D341Med (cell line): ENCODE measurements around the gene ZBTB46.

Experiments
- DNase-seq: peaks from one replicate; pipeline ENCODE4 v3.0.0; 2012; ENCODE audit warnings: low spot score

ZBTB46 gene

DNA sequence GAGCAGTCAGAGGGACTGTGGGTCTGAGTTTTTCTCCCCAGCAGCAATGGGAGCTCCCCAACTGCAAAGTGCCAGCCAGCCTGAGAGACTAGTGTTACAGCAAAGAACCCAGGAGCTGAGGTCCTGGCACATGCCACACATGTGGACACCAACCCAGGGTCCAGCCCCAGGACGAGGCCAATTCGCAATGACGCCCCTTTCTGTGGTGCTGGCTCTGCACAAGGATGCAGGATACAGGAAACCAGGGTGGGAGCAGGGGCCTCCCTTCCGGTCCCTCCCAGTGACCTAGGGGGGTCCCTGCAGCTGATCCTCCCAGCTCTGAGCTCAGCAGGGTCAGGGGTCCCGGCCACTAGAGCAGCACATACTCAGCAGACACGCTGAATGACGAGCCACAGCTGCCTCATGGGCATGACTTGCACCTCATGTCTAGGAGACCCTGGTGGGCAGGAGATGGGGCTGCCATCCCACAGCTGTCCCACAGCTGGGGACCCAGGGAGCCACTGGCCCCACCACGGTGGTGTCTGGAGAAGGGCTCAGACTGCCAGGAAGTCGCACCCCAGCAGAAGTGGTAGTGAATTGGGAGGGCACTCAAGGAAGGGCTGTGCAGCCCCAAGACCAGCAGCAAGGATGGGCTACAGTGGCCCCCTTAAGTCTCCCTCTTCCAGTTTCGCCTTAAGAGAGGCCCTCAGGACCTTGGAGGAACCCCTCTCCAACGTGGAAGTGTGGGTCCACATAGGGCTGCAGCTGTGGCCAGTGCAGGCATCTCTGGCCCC lies 126.9 kb downstream of the ZBTB46 start:
- DNase-seq, result no peak

- peak; percentile 23 for DNase-seq
These were observed 127.5 kb downstream of the ZBTB46 start for GRCh38 chr20:63703471-63703975.

DNA sequence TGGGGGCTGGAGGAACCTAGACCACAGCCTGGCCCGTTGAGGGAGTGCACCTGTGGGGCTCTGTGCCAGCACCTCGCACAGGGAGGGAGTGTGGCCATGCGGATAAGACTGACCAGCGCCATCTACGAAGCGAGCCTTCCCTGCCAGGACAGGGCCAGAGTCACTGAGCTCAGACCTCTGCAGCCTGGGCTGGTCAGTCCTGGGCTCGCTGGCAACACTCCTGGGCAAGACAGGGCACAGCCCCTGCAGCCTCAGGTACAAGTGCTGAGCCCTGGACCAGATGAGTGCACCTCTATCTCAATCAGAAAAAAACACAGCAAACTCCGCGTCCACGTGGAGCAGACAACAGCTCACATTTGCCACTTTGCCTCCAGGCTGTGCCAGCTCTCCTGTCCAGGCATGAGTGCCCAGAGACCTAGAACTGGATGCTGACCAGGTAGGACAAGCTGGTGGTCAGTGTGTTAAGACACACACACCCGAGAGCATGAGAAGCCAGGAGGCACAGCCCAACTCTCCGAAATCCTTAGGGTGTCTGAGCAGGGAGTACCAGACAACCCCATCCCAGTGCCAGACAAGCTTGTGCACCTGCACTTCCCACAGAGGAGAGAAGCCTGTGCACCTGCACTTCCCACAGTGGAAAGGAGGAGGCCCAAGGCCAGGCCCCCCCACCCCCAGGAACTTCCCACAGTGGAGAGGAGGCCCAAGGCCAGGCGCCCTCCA lies 128.2 kb downstream of the ZBTB46 start:
- peak; percentile 17 for DNase-seq

GRCh38 chr20:63702036-63702665 lies 128.9 kb downstream of the ZBTB46 start:
- peak; percentile 21 for DNase-seq

DNA sequence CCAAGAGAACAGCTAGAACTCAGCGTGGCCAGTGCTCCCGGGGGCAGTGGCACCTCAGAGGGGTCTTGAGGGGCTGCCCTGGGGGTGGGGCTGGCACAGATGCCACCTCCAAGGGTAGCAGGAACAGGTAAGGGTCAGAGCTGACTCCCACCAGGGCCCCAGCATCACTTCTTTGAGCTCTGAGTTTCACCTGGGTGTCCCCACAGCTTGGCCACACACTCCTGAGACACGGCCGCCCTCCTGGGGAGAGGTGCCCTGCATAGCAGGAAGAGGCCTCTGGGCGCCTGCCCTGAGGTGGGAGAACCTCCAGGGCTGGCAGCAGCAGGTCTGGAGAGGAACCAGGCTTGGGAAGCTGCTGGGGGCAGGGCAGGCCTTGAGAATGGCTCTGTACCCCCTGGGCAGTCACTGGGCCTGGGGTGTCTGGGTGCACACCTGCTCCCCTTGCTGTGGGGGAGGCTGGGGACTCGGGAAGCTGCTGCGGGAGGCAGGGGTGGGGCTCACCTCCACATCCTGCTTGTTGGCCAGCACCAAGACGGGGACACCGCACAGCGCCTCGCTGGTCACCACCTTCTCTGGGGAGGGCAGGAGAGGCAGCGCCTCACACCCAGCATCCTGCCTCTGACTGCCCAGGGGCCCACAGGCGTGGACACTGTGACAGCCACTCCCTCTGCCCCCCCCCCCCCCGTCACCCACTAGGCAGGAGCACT lies 129.6 kb downstream of the ZBTB46 start:
- DNase-seq, result peak; percentile 35

DNA sequence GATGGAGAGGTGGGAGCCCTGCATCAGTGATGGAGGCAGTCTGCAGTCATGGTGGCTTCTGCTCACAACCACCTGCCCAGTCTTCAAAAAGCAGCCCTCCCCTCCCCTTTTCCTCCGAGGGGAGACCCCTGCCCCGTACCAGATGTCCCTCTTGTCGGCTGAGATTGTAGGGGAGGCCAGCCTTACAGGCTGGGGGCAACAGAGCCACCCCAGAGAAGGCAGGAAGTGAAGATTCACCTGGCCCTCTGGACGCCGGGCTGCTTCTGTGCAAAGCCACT lies 130.1 kb downstream of the ZBTB46 start:
- peak; percentile 25 for DNase-seq

DNA sequence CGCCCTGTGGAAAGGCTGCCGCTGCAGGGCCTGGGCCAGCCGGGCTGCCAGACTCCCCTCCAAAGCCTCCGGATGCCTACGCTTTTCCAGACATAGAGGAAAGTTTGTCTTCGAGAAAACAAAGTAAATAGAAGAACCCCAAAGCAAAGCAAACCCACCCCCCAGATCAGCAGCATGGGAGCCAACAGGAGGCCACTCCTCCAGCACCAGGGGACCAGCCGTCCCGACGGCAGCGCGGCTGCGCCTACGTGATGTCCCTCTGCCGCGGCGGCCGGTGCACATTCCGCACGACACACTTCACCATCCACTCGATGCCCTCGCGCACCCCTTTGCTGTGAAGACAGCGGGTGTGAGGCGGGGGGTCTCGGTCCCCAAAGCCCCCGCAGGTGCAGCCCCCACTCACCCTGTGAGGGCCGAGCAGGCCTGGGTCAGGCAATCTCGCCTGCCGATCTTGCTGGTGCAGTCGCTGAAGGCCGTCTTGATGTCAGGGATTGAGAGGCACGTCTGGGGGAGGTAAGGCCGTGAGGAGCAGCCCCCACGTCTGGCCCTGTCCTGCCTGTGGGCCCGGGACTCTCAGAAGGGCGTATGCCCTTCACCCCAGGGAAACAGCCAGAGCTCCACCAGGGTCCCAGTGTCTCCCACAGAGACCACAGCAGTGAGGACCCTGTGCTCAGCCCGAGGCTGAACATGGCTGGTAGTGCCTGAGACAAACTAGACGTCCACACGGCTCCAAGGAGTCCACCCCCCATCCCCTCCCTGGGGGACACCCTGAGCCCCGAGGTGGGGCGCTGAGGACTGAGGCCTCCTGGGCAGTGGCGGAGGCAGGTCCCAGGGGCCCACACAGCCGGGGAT lies 130.6 kb downstream of the ZBTB46 start:
- DNase-seq, result peak; percentile 42

DNA sequence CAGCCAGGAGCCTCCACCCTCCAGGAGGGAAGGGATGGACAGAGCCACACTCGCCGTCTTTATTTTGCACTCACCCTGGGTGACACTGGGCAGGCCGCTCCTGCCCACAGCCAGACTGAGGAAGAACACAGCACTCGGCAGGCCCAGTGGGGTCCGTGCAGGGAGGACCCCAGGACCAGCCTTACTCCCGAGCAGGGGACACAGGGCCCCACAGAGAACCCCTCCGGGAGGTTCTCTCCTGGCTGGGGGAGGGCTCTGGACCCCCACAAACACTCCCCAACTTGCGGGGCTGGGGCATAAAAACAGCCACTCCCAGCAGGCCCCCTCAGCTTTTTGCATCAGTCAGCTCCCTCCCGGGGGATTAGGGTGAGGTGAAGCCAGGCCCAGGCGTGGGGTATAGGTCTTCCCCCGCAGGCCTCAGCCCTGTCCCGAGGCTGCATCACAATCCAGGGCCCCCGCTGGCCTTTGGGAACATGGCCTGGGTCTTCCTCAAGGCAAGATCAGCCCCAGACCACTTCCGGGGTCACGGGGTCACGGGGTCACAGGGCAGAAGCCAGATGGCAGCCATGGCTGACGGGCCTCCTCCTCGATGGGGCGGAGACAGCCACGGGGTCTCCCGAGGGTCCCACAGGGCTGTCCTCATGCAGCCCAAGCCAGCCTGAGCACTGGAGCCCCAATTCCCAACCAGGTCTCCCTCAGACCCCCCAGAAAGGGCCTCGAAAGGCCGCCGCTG lies 131.4 kb downstream of the ZBTB46 start:
- DNase-seq, result peak; percentile 45

- DNase-seq, result peak; percentile 54
These were observed 132.2 kb downstream of the ZBTB46 start for GRCh38 chr20:63698739-63699465.

- peak; percentile 49 for DNase-seq
These were observed 133.1 kb downstream of the ZBTB46 start for GRCh38 chr20:63697868-63698545.

DNA sequence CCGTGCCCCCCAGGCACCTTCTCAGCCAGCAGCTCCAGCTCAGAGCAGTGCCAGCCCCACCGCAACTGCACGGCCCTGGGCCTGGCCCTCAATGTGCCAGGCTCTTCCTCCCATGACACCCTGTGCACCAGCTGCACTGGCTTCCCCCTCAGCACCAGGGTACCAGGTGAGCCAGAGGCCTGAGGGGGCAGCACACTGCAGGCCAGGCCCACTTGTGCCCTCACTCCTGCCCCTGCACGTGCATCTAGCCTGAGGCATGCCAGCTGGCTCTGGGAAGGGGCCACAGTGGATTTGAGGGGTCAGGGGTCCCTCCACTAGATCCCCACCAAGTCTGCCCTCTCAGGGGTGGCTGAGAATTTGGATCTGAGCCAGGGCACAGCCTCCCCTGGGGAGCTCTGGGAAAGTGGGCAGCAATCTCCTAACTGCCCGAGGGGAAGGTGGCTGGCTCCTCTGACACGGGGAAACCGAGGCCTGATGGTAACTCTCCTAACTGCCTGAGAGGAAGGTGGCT lies 133.7 kb downstream of the ZBTB46 start:
- DNase-seq, result peak; percentile 51

DNA sequence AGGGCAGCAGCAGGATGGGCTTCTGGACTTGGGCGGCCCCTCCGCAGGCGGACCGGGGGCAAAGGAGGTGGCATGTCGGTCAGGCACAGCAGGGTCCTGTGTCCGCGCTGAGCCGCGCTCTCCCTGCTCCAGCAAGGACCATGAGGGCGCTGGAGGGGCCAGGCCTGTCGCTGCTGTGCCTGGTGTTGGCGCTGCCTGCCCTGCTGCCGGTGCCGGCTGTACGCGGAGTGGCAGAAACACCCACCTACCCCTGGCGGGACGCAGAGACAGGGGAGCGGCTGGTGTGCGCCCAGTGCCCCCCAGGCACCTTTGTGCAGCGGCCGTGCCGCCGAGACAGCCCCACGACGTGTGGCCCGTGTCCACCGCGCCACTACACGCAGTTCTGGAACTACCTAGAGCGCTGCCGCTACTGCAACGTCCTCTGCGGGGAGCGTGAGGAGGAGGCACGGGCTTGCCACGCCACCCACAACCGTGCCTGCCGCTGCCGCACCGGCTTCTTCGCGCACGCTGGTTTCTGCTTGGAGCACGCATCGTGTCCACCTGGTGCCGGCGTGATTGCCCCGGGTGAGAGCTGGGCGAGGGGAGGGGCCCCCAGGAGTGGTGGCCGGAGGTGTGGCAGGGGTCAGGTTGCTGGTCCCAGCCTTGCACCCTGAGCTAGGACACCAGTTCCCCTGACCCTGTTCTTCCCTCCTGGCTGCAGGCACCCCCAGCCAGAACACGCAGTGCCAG lies 134.3 kb downstream of the ZBTB46 start, which contains the start of gene TNFRSF6B:
TSS of gene TNFRSF6B (plus strand) at position 25 of the 729 bp plus-strand sequence. CDS start at position 141, 116 bp downstream.
- peak; percentile 58 for DNase-seq

- no peak for DNase-seq
These were observed 134.8 kb downstream of the ZBTB46 start for GRCh38 chr20:63696306-63696627.

- peak; percentile 50 for DNase-seq
These were observed 135.4 kb downstream of the ZBTB46 start for GRCh38 chr20:63695424-63696305.

DNA sequence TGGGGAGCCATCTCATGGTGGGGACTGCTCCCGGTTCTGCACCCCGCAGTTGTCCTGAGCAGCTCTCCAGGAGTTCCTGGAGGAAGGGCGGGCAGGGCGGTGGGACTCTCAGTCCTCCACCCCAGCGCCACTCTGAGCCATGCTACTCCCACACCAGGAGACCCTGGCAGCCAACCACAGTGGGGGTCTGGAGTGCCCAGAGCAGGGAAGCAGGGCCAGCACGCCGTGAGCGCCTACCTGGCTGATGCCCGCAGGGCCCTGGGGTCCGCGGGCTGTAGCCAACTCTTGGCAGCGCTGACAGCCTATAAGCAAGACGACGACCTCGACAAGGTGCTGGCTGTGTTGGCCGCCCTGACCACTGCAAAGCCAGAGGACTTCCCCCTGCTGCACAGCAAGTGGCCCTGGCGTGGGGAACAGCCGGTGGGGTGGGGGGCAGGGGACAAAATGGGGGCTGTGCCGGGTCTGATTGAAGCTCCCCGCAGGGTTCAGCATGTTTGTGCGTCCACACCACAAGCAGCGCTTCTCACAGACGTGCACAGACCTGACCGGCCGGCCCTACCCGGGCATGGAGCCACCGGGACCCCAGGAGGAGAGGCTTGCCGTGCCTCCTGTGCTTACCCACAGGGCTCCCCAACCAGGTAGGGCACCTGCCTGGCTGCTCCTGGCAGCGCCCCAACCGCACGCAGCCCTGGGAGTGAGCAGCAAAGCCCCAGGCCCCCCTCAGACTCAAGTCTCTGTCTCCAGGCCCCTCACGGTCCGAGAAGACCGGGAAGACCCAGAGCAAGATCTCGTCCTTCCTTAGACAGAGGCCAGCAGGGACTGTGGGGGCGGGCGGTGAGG lies 136.3 kb downstream of the ZBTB46 start:
- DNase-seq, result peak; percentile 39

- peak; percentile 34 for DNase-seq
These were observed 137.1 kb downstream of the ZBTB46 start for GRCh38 chr20:63693733-63694583.
